HCT116 (cell line): ENCODE results near the gene TRIB2. TPM values are rescaled to one million over a fixed set of nuclear protein-coding genes. Genes with fewer than 3 reads are reported as not detected.

ENCODE experiments used
- ATAC-seq: fragments of 200-7000 bp; cut with Tn5 transposase; 2 replicates; pipeline ENCODE4 v1.9.1; 2020; ENCODE audit warnings: mild to moderate bottlenecking, moderate library complexity
- BruUV-seq: library from RNA; stranded (reverse); fragments of 400-500 nt; replicated peaks from 2 replicates; lab custom pipeline; 2021; lab: Mats Ljungman, UMichigan
- CTCF ChIA-PET: fragments of 300-600 bp; sonication (Branson Sonifier 250); formaldehyde crosslinking; loops from one replicate; lab custom pipeline; 2021; ENCODE audit warnings: antibody characterized with exemption; lab: Charles Lee
- POLR2A ChIA-PET: fragments of 300-600, 350-600 bp; sonication (Branson Sonifier 250); formaldehyde crosslinking; loops from one replicate; lab custom pipeline; 2021; ENCODE audit warnings: antibody characterized with exemption; lab: Charles Lee
- RAD21 ChIA-PET, 2 experiments: fragments of 300-600 bp; sonication (Branson Sonifier 250); formaldehyde crosslinking; loops; one replicate each; lab custom pipeline; 2023; ENCODE audit warnings: low total read pairs in 2 of 2; ENCODE audit not compliant: uncharacterized antibody in 2 of 2, unreplicated experiment in 2 of 2, low non-redundant PET in 1 of 2; lab: Charles Lee
- DNase-seq: peaks from one replicate; pipeline ENCODE4 v3.0.0-alpha.2; 2010; ENCODE audit warnings: low read depth, low spot score
- H2AFZ ChIP-seq: fragments of 200-600 bp; shearing (Covaris generic), sonication (generic); 2 replicates; pipeline ENCODE4 v1.6.1; 2017; ENCODE audit warnings: low read depth, mixed run types, mixed read lengths, antibody characterized with exemption, low read length; ENCODE audit not compliant: poor library complexity, severe bottlenecking
- H3K27ac ChIP-seq: 2 replicates; pipeline ENCODE4 v1.5.1; 2012; ENCODE audit warnings: low read depth, low read length
- H3K27me3 ChIP-seq: fragments of 200-600 bp; sonication (generic); 2 replicates; pipeline ENCODE4 v1.6.1; 2016; ENCODE audit warnings: mixed run types, low read length, mixed read lengths; ENCODE audit not compliant: insufficient read depth
- H3K36me3 ChIP-seq, 2 experiments: fragments of 200-500 bp in 1 of 2; fragments of 200-600 bp in 1 of 2; sonication (Bioruptor generic) in 1 of 2; sonication (generic) in 1 of 2; 2 replicates each; pipeline versions ENCODE4 v1.5.1 to v1.6.1; 2014 to 2016; ENCODE audit warnings: low read length in 2 of 2, inconsistent platforms in 1 of 2, mixed read lengths in 1 of 2, mixed run types in 1 of 2; ENCODE audit not compliant: insufficient read depth in 2 of 2, control insufficient read depth in 1 of 2
- H3K4me1 ChIP-seq, 2 experiments: fragments of 200-600 bp in 1 of 2; sonication (generic) in 1 of 2; 2 replicates each; pipeline versions ENCODE4 v1.5.1 to v1.6.1; 2012 to 2017; ENCODE audit warnings: low read length in 2 of 2, inconsistent platforms in 1 of 2, mild to moderate bottlenecking in 1 of 2, mixed read lengths in 1 of 2, mixed run types in 1 of 2, moderate library complexity in 1 of 2; ENCODE audit not compliant: insufficient read depth in 2 of 2, control insufficient read depth in 1 of 2
- H3K4me2 ChIP-seq: fragments of 200-600 bp; sonication (generic); 2 replicates; pipeline ENCODE4 v1.6.1; 2017; ENCODE audit warnings: mixed run types, low read length, mixed read lengths
- H3K4me3 ChIP-seq, 2 experiments: fragments of 200-600 bp in 1 of 2; sonication (generic) in 1 of 2; replicated peaks in 1 of 2; 2 replicates each; pipeline ENCODE4 v1.5.1; 2011 to 2016; ENCODE audit warnings: low read length in 2 of 2, control low read depth in 1 of 2, low read depth in 1 of 2, mild to moderate bottlenecking in 1 of 2, mixed read lengths in 1 of 2, mixed run types in 1 of 2
- H3K79me2 ChIP-seq: fragments of 200-600 bp; sonication (generic); 2 replicates; pipeline ENCODE4 v1.6.1; 2017; ENCODE audit warnings: mild to moderate bottlenecking, mixed run types, low read length, moderate library complexity, mixed read lengths; ENCODE audit not compliant: insufficient read depth
- H3K9ac ChIP-seq: fragments of 200-600 bp; sonication (generic); 2 replicates; pipeline ENCODE4 v1.6.1; 2016; ENCODE audit warnings: low read length, mixed read lengths
- H3K9me2 ChIP-seq: fragments of 200-600 bp; sonication (generic), shearing (Covaris generic); 2 replicates; pipeline ENCODE4 v1.6.1; 2017; ENCODE audit warnings: mixed run types, mild to moderate bottlenecking, moderate library complexity; ENCODE audit not compliant: insufficient read depth
- H3K9me3 ChIP-seq, 2 experiments: fragments of 200-500 bp in 1 of 2; fragments of 200-600 bp in 1 of 2; sonication (Bioruptor generic) in 1 of 2; sonication (generic) in 1 of 2; 2 replicates each; pipeline ENCODE4 v1.6.1; 2014 to 2017; ENCODE audit warnings: low read length in 2 of 2, mixed read lengths in 2 of 2, inconsistent platforms in 1 of 2, low read depth in 1 of 2, mild to moderate bottlenecking in 1 of 2, mixed run types in 1 of 2, moderate library complexity in 1 of 2; ENCODE audit not compliant: control insufficient read depth in 1 of 2, insufficient read depth in 1 of 2
- H4K20me1 ChIP-seq: fragments of 200-600 bp; sonication (generic), shearing (Covaris generic); 2 replicates; pipeline ENCODE4 v1.6.1; 2017; ENCODE audit warnings: mixed run types, mild to moderate bottlenecking, moderate library complexity; ENCODE audit not compliant: insufficient read depth
- CBX3 ChIP-seq: IDR thresholded peaks from 2 replicates; pipeline ENCODE4 v1.6.1; 2012; ENCODE audit warnings: low read depth
- EGR1 ChIP-seq: IDR thresholded peaks from 2 replicates; pipeline ENCODE4 v1.6.1; 2012; ENCODE audit warnings: low read depth
- ELF1 ChIP-seq: IDR thresholded peaks from 2 replicates; pipeline ENCODE4 v1.6.1; 2012; ENCODE audit warnings: low read depth, borderline replicate concordance
- EZH2 ChIP-seq: fragments of 200-600 bp; sonication (generic); IDR thresholded peaks from 2 replicates; pipeline ENCODE4 v1.6.1; 2017; ENCODE audit warnings: antibody characterized with exemption, mixed run types
- EZH2phosphoT487 ChIP-seq: fragments of 200-600 bp; IDR thresholded peaks from 2 replicates; pipeline ENCODE4 v1.6.1; 2018; ENCODE audit warnings: antibody characterized with exemption, borderline replicate concordance
- FOSL1 ChIP-seq: IDR thresholded peaks from 2 replicates; pipeline ENCODE4 v1.6.1; 2012; ENCODE audit warnings: low read depth
- POLR2A ChIP-seq: IDR thresholded peaks from 2 replicates; pipeline ENCODE4 v1.7.0; 2011; ENCODE audit warnings: borderline replicate concordance; ENCODE audit not compliant: insufficient read depth, insufficient read length; ENCODE audit errors: extremely low read depth
- POLR2AphosphoS5 ChIP-seq: IDR thresholded peaks from 2 replicates; pipeline ENCODE4 v1.6.1; 2011; ENCODE audit warnings: mild to moderate bottlenecking, low read depth, low read length, moderate library complexity
- RAD21 ChIP-seq: IDR thresholded peaks from 2 replicates; pipeline ENCODE4 v1.6.1; 2012; ENCODE audit warnings: low read depth, mild to moderate bottlenecking
- SIN3A ChIP-seq: IDR thresholded peaks from 2 replicates; pipeline ENCODE4 v1.6.1; 2012; ENCODE audit warnings: low read depth
- TCF7L2 ChIP-seq: IDR thresholded peaks from 2 replicates; pipeline ENCODE4 v1.7.0; 2011; ENCODE audit warnings: borderline replicate concordance, inconsistent platforms; ENCODE audit not compliant: insufficient read depth, insufficient read length; ENCODE audit errors: extremely low read depth
- ZNF274 ChIP-seq: fragments of 200-500 bp; sonication (Bioruptor generic); IDR thresholded peaks from 2 replicates; pipeline ENCODE4 v1.6.1; 2014; ENCODE audit warnings: mild to moderate bottlenecking, low read depth, low read length, inconsistent platforms
- intact Hi-C: fragments of 100-400 bp; cut with micrococcal nuclease; formaldehyde crosslinking; loops from 2 replicates; pipeline ENCODE4 v1.10.0; 2022
- total RNA-seq: library from RNA; stranded (reverse); gene quantifications from one replicate; pipeline ENCODE4 v1.2.1, GENCODE V29; 2021; ENCODE audit not compliant: unreplicated experiment
- TF ChIP-seq, protein P1 (sequence below), 3 experiments: fragments of 200-600 bp in 1 of 3; sonication (generic) in 1 of 3; IDR thresholded peaks in 2 of 3; conservative IDR thresholded peaks in 1 of 3; 2 replicates each; pipeline ENCODE4 v1.5.1; 2012 to 2017; ENCODE audit warnings: low read depth in 2 of 3, low read length in 2 of 3, antibody characterized with exemption in 1 of 3, borderline replicate concordance in 1 of 3, control low read depth in 1 of 3, mild to moderate bottlenecking in 1 of 3, mixed read lengths in 1 of 3, mixed run types in 1 of 3, moderate library complexity in 1 of 3; ENCODE audit not compliant: insufficient read depth in 1 of 3
- TF ChIP-seq, protein P2 (sequence below): IDR thresholded peaks from 2 replicates; pipeline ENCODE4 v1.6.1; 2012

The TRIB2 gene
- total RNA-seq, 1 experiment from 2014 or later: 12.4 TPM

DNA sequence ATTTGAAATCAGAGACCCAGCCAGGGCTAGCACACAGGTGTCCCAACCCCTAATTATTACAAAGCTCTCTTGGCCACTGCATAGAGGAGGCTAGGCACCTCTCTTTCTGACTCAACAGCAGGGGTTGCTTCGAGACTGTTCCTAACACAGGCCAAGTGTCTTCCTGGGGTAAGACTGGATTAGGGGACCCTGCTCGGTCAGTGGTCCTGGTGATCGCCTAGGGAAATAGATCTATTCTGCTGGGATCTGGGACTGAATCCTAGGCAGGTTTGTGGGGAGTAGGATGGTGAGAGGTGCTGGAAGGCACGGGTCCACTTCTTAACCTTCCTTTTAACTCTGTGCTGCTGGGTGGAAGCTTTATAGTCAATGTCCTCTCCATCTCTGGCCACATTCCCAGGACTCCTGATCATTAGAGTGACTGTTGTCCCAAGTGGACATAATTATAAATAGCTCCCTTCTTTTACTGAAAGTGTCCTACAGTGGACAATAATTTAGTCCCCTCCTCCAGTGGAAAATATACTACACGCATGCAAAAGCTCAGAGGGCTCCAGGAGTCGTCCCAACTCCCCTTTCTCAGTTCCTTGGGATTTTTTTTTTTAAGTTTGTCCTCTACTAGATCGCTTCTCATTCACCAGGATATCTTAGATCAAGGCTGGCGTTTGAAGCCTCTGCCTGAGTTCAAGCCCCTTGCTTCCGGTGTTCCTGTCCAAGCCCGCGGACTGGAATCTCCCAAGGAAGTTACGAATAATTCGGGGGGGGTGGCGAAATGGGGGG, 1.3 kb upstream of the TRIB2 start:
- H3K27ac ChIP-seq: peak overlapping the region; percentile 45

DNA sequence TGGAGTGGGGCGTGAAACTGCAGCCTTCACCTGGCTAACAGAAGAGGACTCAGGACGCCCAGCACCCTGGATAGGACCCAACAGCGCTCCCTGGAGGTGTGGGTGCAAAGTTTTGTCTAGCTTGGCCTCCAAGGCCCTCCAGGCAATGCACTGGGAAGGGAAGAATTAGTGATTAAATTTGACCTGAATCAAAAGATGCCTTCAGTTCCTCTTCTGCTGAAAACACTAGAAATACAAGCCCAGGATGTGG, 779 bp upstream of the TRIB2 start:
- Histone ChIP-seq H3K9ac (peak overlapping the region; percentile 70), H4K20me1 (no peaks in the 10 kb centered on the region), H3K4me2 (peak overlapping the region; percentile 98), H3K79me2 (no peaks in the 10 kb centered on the region), H3K36me3 (no peaks in the 10 kb centered on the region), H3K4me1 (peaks cover 18 to 29% of the 10 kb centered on the region in 2 experiments), H3K27ac (peak overlapping the region; percentile 70), H2AFZ (peak overlapping the region; percentile 66), H3K27me3 (no peaks in the 10 kb centered on the region), H3K4me3 (peak overlapping the region; percentile 66 to 78), H3K9me3 (no peaks in the 10 kb centered on the region), H3K9me2 (no peaks in the 10 kb centered on the region)
- ChIA-PET RAD21 (interaction anchor here (0.6 to 1.8 kb wide), 7 partner anchors 44 to 886 kb away, joined by 3 to 7 read pairs (median 4); no protein-coding TSS in a partner anchor), CTCF (interaction anchor here (0.5 to 3.2 kb wide), 16 partner anchors 13 to 931 kb away, joined by 3 to 29 read pairs (median 3); no protein-coding TSS in a partner anchor), POLR2A (interaction anchor here (0.6 to 1.9 kb wide), 4 partner anchors 18 to 887 kb away, joined by 3 to 8 read pairs (median 4); no protein-coding TSS in a partner anchor)
- no TSS peak for BruUV-seq
- DNase-seq (peak; percentile 65), ATAC-seq (peak; percentile 74)
- TF ChIP-seq, protein P1, sequence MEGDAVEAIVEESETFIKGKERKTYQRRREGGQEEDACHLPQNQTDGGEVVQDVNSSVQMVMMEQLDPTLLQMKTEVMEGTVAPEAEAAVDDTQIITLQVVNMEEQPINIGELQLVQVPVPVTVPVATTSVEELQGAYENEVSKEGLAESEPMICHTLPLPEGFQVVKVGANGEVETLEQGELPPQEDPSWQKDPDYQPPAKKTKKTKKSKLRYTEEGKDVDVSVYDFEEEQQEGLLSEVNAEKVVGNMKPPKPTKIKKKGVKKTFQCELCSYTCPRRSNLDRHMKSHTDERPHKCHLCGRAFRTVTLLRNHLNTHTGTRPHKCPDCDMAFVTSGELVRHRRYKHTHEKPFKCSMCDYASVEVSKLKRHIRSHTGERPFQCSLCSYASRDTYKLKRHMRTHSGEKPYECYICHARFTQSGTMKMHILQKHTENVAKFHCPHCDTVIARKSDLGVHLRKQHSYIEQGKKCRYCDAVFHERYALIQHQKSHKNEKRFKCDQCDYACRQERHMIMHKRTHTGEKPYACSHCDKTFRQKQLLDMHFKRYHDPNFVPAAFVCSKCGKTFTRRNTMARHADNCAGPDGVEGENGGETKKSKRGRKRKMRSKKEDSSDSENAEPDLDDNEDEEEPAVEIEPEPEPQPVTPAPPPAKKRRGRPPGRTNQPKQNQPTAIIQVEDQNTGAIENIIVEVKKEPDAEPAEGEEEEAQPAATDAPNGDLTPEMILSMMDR (IDR thresholded peaks at IDR 0.05 in 2 of 3, conservative IDR thresholded peaks at IDR 0.05 in 1 of 3; ENCODE audit: borderline replicate concordance in 1 of 3, insufficient read depth in 1 of 3, low read depth in 2 of 3, low read length in 2 of 3): peak; percentile 60 to 75 (median 71); a peak in 5 of 6 replicates
- TF ChIP-seq RAD21 (peak; percentile 71), FOSL1 (no peak), POLR2AphosphoS5 (no peak), CBX3 (peak; percentile 46)
- intact Hi-C loops: loop anchor here (1.0 to 10.0 kb wide), 7 partner anchors 216 to 886 kb away; no protein-coding TSS in a partner anchor

More for the DNA sequence above, 1.3 kb upstream of the TRIB2 start:
- ATAC-seq (no peak), DNase-seq (no peak)
- intact Hi-C loops: loop anchor here (1.0 to 10.0 kb wide), 7 partner anchors 217 to 885 kb away; no protein-coding TSS in a partner anchor
- RAD21 ChIA-PET: interaction anchor here (0.6 to 1.8 kb wide), 7 partner anchors 43 to 886 kb away, joined by 3 to 7 read pairs (median 4); no protein-coding TSS in a partner anchor
- Histone ChIP-seq H3K36me3 (no peaks in the 10 kb centered on the region), H3K4me3 (peak overlapping the region; percentile 66 to 78), H3K9ac (peak overlapping the region; percentile 70), H3K4me1 (peaks cover 18 to 29% of the 10 kb centered on the region in 2 experiments), H3K27me3 (no peaks in the 10 kb centered on the region), H3K9me2 (no peaks in the 10 kb centered on the region), H3K4me2 (peak overlapping the region; percentile 98), H3K79me2 (no peaks in the 10 kb centered on the region), H4K20me1 (no peaks in the 10 kb centered on the region), H3K9me3 (no peaks in the 10 kb centered on the region), H2AFZ (peak overlapping the region; percentile 66)
- TF ChIP-seq EGR1: no peak
- no peak for TF ChIP-seq ELF1
- no peak for TF ChIP-seq EZH2phosphoT487
- no peak for TF ChIP-seq TCF7L2
- no peak for TF ChIP-seq SIN3A
- TF ChIP-seq POLR2A: no peak
- TF ChIP-seq, protein P2, sequence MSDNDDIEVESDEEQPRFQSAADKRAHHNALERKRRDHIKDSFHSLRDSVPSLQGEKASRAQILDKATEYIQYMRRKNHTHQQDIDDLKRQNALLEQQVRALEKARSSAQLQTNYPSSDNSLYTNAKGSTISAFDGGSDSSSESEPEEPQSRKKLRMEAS: no peak
- no peak for TF ChIP-seq EZH2
- no peak for TF ChIP-seq ZNF274
- BruUV-seq: TSS peak; percentile 65
- POLR2A ChIA-PET: interaction anchor here (0.6 to 1.9 kb wide), 4 partner anchors 17 to 886 kb away, joined by 3 to 8 read pairs (median 4); no protein-coding TSS in a partner anchor
- CTCF ChIA-PET: interaction anchor here (0.5 to 3.2 kb wide), 16 partner anchors 13 to 931 kb away, joined by 3 to 29 read pairs (median 3); no protein-coding TSS in a partner anchor
